Measurements from ENCODE around the gene KRTAP4-9. TPM values are rescaled to one million over a fixed set of nuclear protein-coding genes. Genes with fewer than 3 reads are reported as not detected.
"Not testable (repeated sequence)": the region's sequence is repeated elsewhere in the genome, so short reads cannot be mapped to it uniquely, and the experiment has no call there.

Gene KRTAP4-9
- total RNA-seq, 1 donor from 2014 or later, result not detected

DNA sequence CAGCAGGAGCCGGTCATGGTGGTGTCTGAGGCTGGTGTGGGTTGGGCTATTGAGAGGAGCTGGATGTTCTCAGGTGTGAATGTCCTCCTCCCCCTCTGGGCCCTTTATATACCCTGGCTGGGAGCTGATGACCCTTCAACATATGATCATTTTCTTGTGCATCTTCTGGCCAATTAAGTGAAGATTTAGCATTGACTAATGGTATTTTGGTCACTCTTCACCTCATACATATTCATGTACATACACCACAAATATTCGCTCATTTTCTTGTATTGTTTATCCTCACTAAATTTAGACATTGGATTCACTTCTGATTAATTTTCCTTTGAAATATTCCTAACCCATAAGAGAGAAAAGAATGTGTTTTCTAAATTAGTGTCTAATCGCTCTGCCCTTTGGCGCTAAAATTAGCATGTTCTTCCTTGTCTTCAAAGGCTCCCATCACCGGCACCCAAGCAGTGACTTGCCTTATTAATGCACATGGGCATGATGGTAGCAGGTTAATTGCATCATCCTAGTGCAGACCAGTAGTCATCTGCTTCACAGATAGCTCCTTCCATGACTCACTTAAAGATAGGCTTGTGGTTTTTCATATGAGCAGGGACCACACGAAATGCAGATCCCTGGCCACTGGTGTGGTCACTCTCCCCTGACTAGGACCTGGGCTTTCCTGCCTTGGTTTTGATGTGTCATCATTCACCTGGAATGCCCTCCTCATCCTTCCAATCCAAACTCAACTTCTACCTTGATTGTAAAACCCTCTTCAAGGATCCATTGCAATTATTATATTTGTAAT lies 39.2 kb upstream of the KRTAP4-9 start, which contains the start of gene KRTAP2-4:
TSS of gene KRTAP2-4 (minus strand) at position 51 of the 796 bp plus-strand sequence. CDS start at position 17, 34 bp downstream.
- H3K9ac ChIP-seq (ENCODE audit: low read depth in 1 of 3, low read length in 3 of 3), result no peak within 1 kb of the TSS
- no peak within 1 kb of the TSS for H3K27ac ChIP-seq (ENCODE audit: low read depth, low read length)
- peaks cover 3 to 9% (median 7%) of the 10 kb centered on the region in 3 donors for H3K27me3 ChIP-seq (ENCODE audit: control insufficient read depth in 3 of 3, insufficient read depth in 3 of 3, low read length in 3 of 3)
- H3K9me3 ChIP-seq (ENCODE audit: control insufficient read depth in 3 of 3, low read length in 3 of 3), result no peaks in the 10 kb centered on the region
- H3K4me3 ChIP-seq (ENCODE audit: low read length in 3 of 3), result no peak within 1 kb of the TSS
- no peaks in the 10 kb centered on the region for H3K36me3 ChIP-seq (ENCODE audit: control insufficient read depth in 3 of 3, insufficient read depth in 3 of 3, low read length in 3 of 3)
- H3K4me1 ChIP-seq (ENCODE audit: control insufficient read depth in 3 of 3, insufficient read depth in 3 of 3, low read length in 3 of 3), result no peaks in the 10 kb centered on the region

DNA sequence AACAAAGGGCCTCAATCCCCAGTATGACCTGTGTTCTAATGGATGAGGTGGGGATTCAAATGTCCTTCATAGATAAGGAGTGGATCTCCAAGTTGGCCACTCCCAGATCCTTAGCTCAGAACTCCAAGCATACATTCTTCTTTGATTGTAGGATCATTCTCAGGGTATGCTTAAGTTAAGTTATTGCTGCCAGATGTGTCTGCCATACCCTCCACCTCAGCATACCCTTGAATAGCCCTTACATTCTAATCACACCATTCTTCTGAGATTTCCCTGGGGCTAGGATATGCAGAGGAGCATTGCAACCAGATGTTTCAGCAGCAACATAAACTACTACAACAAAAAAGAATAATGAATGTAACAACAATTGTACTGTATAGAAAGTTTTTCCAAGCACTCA lies 37.9 kb upstream of the KRTAP4-9 start:
- Histone ChIP-seq H3K36me3 (ENCODE audit: control insufficient read depth in 3 of 3, insufficient read depth in 3 of 3, low read length in 3 of 3) (no peaks in the 10 kb centered on the region), H3K9ac (ENCODE audit: low read depth in 1 of 3, low read length in 3 of 3) (no peak overlapping the region), H3K4me3 (ENCODE audit: low read length in 3 of 3) (no peak overlapping the region), H3K4me1 (ENCODE audit: control insufficient read depth in 3 of 3, insufficient read depth in 3 of 3, low read length in 3 of 3) (no peaks in the 10 kb centered on the region), H3K27ac (ENCODE audit: low read depth, low read length) (no peak overlapping the region), H3K27me3 (ENCODE audit: control insufficient read depth in 3 of 3, insufficient read depth in 3 of 3, low read length in 3 of 3) (peaks cover 6 to 9% (median 7%) of the 10 kb centered on the region in 3 donors), H3K9me3 (ENCODE audit: control insufficient read depth in 3 of 3, low read length in 3 of 3) (no peaks in the 10 kb centered on the region)

DNA sequence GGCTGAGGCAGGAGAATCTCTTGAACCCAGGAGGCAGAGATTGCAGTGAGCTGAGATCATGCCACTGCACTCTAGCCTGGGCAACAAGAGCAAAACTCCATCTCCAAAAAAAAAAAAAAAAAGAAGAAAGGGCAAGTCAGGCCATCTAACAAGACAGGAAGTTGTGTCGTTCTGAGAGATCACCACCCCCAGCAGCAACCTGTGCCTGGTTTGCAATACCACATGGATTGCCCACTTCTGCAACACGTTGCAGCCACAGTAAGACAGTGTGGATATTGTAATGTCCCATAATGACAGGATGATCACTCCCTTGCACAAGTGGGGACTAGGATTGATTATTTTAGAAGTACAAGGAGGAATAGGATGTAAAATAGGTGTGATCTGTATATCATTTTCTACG lies 36.2 kb upstream of the KRTAP4-9 start:
- peaks cover 3 to 6% (median 3%) of the 10 kb centered on the region in 3 donors for H3K27me3 ChIP-seq (ENCODE audit: control insufficient read depth in 3 of 3, insufficient read depth in 3 of 3, low read length in 3 of 3)
- H3K4me1 ChIP-seq (ENCODE audit: control insufficient read depth in 3 of 3, insufficient read depth in 3 of 3, low read length in 3 of 3), result no peaks in the 10 kb centered on the region
- no peak overlapping the region for H3K27ac ChIP-seq (ENCODE audit: low read depth, low read length)
- H3K9me3 ChIP-seq (ENCODE audit: control insufficient read depth in 3 of 3, low read length in 3 of 3), result no peaks in the 10 kb centered on the region
- H3K4me3 ChIP-seq (ENCODE audit: low read length in 3 of 3), result no peak overlapping the region
- H3K36me3 ChIP-seq (ENCODE audit: control insufficient read depth in 3 of 3, insufficient read depth in 3 of 3, low read length in 3 of 3), result no peaks in the 10 kb centered on the region
- H3K9ac ChIP-seq (ENCODE audit: low read depth in 1 of 3, low read length in 3 of 3), result no peak overlapping the region

DNA sequence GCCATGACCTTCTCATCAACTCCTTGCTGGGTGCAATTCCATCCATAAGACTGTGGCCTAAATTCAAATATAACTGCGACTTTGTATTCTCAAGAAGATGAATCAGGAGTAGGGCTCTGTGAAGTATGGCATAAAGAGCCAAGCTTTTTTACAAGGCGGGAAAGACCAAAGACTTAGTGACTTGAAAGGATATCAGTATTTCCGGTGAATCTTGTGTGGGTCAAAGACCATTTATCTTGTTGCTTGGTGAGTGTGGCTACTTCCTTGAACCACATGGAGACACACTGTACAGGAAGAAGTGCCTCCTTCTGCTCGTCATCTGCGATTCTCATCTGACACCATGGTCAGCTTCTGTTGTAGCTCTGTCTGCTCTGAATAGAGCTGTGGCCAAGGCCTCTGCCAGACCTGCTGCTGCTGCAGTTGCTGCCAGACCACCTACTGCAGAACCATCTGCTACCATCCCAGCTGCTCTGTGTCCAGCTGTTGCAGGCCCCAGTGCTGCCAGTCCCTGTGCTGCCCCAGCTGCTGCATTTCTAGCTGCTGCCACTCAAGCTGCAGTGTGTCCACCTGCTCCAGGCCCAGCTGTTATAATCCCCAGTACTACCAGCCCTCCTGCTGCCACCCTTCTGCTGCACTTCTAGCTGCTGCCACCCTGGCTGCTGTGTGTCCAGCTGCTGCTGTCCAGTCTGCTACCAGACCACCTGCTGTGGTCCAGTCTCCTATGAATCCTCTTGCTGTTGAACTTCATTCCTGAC lies 33.4 kb upstream of the KRTAP4-9 start:
- H3K4me3 ChIP-seq (ENCODE audit: low read length in 3 of 3), result no peak overlapping the region
- no peak overlapping the region for H3K27ac ChIP-seq (ENCODE audit: low read depth, low read length)
- H3K9me3 ChIP-seq (ENCODE audit: control insufficient read depth in 3 of 3, low read length in 3 of 3), result no peaks in the 10 kb centered on the region
- H3K9ac ChIP-seq (ENCODE audit: low read depth in 1 of 3, low read length in 3 of 3), result no peak overlapping the region
- no peaks in the 10 kb centered on the region for H3K4me1 ChIP-seq (ENCODE audit: control insufficient read depth in 3 of 3, insufficient read depth in 3 of 3, low read length in 3 of 3)
- H3K36me3 ChIP-seq (ENCODE audit: control insufficient read depth in 3 of 3, insufficient read depth in 3 of 3, low read length in 3 of 3), result no peaks in the 10 kb centered on the region
- H3K27me3 ChIP-seq (ENCODE audit: control insufficient read depth in 3 of 3, insufficient read depth in 3 of 3, low read length in 3 of 3), result peaks cover 0 to 6% (median 6%) of the 10 kb centered on the region in 3 donors

DNA sequence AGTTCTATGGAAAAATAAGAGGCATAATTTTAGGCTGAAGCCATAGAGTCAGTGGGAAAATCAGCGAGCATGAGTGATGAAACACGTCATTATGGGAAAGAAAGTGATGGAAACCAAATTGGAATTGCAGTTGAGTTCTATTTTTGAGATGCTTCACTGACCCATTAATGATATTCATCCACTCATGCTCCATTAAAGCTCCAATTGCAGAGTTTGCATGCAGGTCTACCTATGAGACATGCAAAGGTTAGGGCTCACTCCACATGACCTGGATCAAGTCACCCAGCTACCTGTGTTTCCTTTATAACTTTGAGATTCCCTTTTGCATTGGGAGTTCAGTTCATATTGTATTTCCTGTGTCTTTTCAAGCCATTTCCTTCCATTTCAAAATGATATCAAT lies 31.5 kb upstream of the KRTAP4-9 start:
- no peak overlapping the region for H3K4me3 ChIP-seq (ENCODE audit: low read length in 3 of 3)
- H3K9me3 ChIP-seq (ENCODE audit: control insufficient read depth in 3 of 3, low read length in 3 of 3), result no peaks in the 10 kb centered on the region
- H3K36me3 ChIP-seq (ENCODE audit: control insufficient read depth in 3 of 3, insufficient read depth in 3 of 3, low read length in 3 of 3), result no peaks in the 10 kb centered on the region
- no peak overlapping the region for H3K9ac ChIP-seq (ENCODE audit: low read depth in 1 of 3, low read length in 3 of 3)
- H3K4me1 ChIP-seq (ENCODE audit: control insufficient read depth in 3 of 3, insufficient read depth in 3 of 3, low read length in 3 of 3), result no peaks in the 10 kb centered on the region
- peaks cover 0 to 6% (median 6%) of the 10 kb centered on the region in 3 donors for H3K27me3 ChIP-seq (ENCODE audit: control insufficient read depth in 3 of 3, insufficient read depth in 3 of 3, low read length in 3 of 3)
- no peak overlapping the region for H3K27ac ChIP-seq (ENCODE audit: low read depth, low read length)

DNA sequence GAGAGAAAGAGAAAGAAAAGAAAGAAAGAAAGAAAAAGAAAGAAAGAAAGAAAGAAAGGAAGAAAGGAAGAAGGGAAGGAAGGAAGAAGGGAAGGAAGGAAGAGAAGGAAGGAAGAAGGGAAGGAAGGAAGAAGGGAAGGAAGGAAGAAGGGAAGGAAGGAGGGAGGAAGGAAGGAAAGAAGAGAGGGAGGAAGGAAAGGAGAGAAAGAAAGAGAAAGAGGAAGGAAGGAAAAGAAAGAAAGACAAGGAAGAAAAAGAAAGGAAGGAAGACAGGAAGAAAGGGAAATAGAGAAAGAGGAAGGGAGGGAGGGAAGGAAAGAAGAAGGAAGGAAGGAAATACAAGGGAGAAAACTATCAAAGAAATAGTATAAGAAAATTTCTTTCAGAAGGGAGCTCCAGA lies 28.4 kb upstream of the KRTAP4-9 start:
- no peak overlapping the region for H3K4me3 ChIP-seq (ENCODE audit: low read length in 3 of 3)
- H3K27ac ChIP-seq (ENCODE audit: low read depth, low read length), result no peak overlapping the region
- H3K9me3 ChIP-seq (ENCODE audit: control insufficient read depth in 3 of 3, low read length in 3 of 3), result no peaks in the 10 kb centered on the region
- H3K4me1 ChIP-seq (ENCODE audit: control insufficient read depth in 3 of 3, insufficient read depth in 3 of 3, low read length in 3 of 3), result no peaks in the 10 kb centered on the region
- no peaks in the 10 kb centered on the region for H3K36me3 ChIP-seq (ENCODE audit: control insufficient read depth in 3 of 3, insufficient read depth in 3 of 3, low read length in 3 of 3)
- no peak overlapping the region for H3K9ac ChIP-seq (ENCODE audit: low read depth in 1 of 3, low read length in 3 of 3)
- H3K27me3 ChIP-seq (ENCODE audit: control insufficient read depth in 3 of 3, insufficient read depth in 3 of 3, low read length in 3 of 3), result peaks cover 0 to 6% (median 6%) of the 10 kb centered on the region in 3 donors

DNA sequence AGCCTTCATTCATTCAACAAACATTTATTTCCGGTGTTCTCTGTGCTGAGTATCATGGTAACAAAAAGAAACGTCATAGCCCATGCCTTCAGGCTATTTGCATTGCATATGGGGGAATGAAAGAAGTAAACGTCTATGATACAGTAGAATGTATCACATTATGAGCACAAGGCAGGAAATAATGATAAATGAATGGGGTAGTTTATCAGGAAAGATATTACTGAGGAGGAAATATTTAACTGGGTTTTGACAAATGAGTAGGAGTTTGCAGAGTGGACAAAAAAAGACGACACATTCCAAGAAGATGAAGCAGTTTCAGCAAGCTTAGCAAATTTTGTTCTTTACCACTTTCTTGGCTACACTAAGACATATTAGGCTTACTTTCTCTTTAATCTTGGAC lies 22.6 kb upstream of the KRTAP4-9 start:
- H3K4me1 ChIP-seq (ENCODE audit: control insufficient read depth in 3 of 3, insufficient read depth in 3 of 3, low read length in 3 of 3), result no peaks in the 10 kb centered on the region
- no peak overlapping the region for H3K9ac ChIP-seq (ENCODE audit: low read depth in 1 of 3, low read length in 3 of 3)
- no peak overlapping the region for H3K4me3 ChIP-seq (ENCODE audit: low read length in 3 of 3)
- no peaks in the 10 kb centered on the region for H3K9me3 ChIP-seq (ENCODE audit: control insufficient read depth in 3 of 3, low read length in 3 of 3)
- no peak overlapping the region for H3K27ac ChIP-seq (ENCODE audit: low read depth, low read length)
- no peaks in the 10 kb centered on the region for H3K27me3 ChIP-seq (ENCODE audit: control insufficient read depth in 3 of 3, insufficient read depth in 3 of 3, low read length in 3 of 3)
- no peaks in the 10 kb centered on the region for H3K36me3 ChIP-seq (ENCODE audit: control insufficient read depth in 3 of 3, insufficient read depth in 3 of 3, low read length in 3 of 3)

DNA sequence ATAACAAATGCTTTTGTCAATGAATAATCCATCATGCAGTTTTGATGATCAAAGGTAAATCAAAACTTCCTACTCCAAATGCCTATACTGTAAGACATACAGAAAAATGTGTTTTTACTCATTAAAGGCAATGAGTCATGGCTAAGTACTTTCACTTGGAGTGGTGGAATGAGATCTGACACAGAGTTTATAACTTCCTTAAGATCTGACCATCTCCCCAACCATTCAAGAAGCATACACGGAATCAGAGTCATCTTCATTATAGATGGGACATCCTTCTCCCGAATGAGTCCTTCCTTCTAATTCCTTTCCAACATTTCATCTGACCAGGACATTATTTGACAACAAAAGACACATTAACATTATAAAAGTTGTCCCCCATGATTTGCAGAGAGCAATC lies 21.8 kb upstream of the KRTAP4-9 start:
- H3K4me1 ChIP-seq (ENCODE audit: control insufficient read depth in 3 of 3, insufficient read depth in 3 of 3, low read length in 3 of 3); H3K27me3 ChIP-seq (ENCODE audit: control insufficient read depth in 3 of 3, insufficient read depth in 3 of 3, low read length in 3 of 3); H3K27ac ChIP-seq (ENCODE audit: low read depth, low read length); H3K9ac ChIP-seq (ENCODE audit: low read depth in 1 of 3, low read length in 3 of 3); H3K36me3 ChIP-seq (ENCODE audit: control insufficient read depth in 3 of 3, insufficient read depth in 3 of 3, low read length in 3 of 3); H3K4me3 ChIP-seq (ENCODE audit: low read length in 3 of 3); H3K9me3 ChIP-seq (ENCODE audit: control insufficient read depth in 3 of 3, low read length in 3 of 3): not testable (repeated sequence)

DNA sequence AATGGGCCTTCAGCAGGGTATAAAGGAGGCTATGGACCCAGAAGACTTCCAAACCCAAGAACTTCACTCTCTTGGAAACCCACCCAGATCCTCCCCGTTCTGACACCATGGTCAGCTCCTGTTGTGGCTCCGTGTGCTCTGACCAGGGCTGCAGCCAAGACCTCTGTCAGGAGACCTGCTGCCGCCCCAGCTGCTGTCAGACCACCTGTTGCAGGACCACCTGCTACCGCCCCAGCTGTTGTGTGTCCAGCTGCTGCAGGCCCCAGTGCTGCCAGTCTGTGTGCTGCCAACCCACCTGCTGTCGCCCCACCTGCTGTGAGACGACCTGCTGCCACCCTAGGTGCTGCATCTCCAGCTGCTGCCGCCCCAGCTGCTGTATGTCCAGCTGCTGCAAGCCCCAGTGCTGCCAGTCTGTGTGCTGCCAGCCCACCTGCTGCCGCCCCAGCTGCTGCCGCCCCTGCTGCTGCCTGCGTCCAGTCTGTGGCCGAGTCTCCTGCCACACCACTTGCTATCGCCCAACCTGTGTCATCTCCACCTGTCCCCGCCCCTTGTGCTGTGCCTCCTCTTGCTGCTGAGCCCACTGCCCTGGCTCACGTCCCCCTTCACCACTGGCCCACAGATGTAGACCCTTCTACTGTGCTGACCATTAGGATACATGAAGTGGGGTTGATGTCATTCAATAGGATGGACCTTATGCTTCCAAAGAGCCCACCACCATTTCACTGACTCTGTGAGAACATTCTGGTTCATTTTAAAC lies 20.9 kb upstream of the KRTAP4-9 start, which contains the start of gene KRTAP4-7:
TSS of gene KRTAP4-7 (plus strand) at position 51 of the 757 bp plus-strand sequence. CDS start at position 108, 57 bp downstream.
- not testable (repeated sequence) for H3K4me1 ChIP-seq (ENCODE audit: control insufficient read depth in 3 of 3, insufficient read depth in 3 of 3, low read length in 3 of 3); H3K27ac ChIP-seq (ENCODE audit: low read depth, low read length); H3K9ac ChIP-seq (ENCODE audit: low read depth in 1 of 3, low read length in 3 of 3); H3K4me3 ChIP-seq (ENCODE audit: low read length in 3 of 3); H3K27me3 ChIP-seq (ENCODE audit: control insufficient read depth in 3 of 3, insufficient read depth in 3 of 3, low read length in 3 of 3); H3K9me3 ChIP-seq (ENCODE audit: control insufficient read depth in 3 of 3, low read length in 3 of 3); H3K36me3 ChIP-seq (ENCODE audit: control insufficient read depth in 3 of 3, insufficient read depth in 3 of 3, low read length in 3 of 3)

Data from skeletal muscle tissue (tissue), 4 donors.